Right lung (tissue), 10 donors: ENCODE measurements around the gene PRAMEF25. TPM values are rescaled to one million over a fixed set of nuclear protein-coding genes. Genes with fewer than 3 reads are reported as not detected.
"Not testable (repeated sequence)": the region's sequence is repeated elsewhere in the genome, so short reads cannot be mapped to it uniquely, and the experiment has no call there.

Experiments
- DNase-seq, 2 donors: peaks; one replicate each; pipeline ENCODE4 v3.0.0-alpha.2; 2013
- long read RNA-seq, 8 donors: transcript quantifications; one replicate each; lab custom pipeline, GENCODE V29; 2026
- polyA plus RNA-seq, 5 donors: library from polyadenylated mRNA; unstranded; fragments of 120-200 nt; gene quantifications; one replicate each; pipeline versions ENCODE4 v1.2.1 to v1.2.3, GENCODE V29; 2013; ENCODE audit warnings: inconsistent platforms in 1 of 5, low replicate concordance in 1 of 5; ENCODE audit not compliant: insufficient read length in 5 of 5, insufficient read depth in 1 of 5

The PRAMEF25 gene
- polyA plus RNA-seq: not detected
- long read RNA-seq, donor 1: 0 reads
- long read RNA-seq, donor 2: 0 reads
- long read RNA-seq, donor 3: 0 reads
- long read RNA-seq, donor 4: 0 reads
- long read RNA-seq, donor 5: 0 reads
- long read RNA-seq, donor 6: 0 reads
- long read RNA-seq, donor 7: 0 reads
- long read RNA-seq, donor 8: 0 reads

- not testable (repeated sequence) for DNase-seq
Observed at GRCh38 chr1:13070474-13070873, at the start of gene PRAMEF25. PRAMEF25 (plus strand) TSS chr1:13070774; CDS start chr1:13073694, 2,920 bp downstream.

DNA sequence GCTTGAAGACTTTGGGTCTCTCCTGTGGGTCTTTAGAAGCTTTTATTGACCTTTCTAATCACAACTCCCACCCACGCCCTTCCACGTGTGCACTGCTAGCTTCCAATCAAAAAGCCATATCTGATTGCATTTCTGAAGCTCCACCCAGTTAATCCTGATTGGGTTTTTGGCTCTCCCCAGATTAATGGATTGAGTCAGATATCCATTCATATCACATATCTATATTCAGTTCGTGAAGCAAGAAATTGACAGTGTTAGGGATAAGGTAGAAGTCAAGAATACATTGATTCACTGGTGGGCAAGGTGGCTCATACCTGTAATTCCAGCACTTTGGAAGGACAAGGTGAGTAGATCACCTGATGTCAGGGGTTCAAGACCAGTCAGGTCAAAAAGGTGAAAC, 14.1 kb upstream of the PRAMEF25 start, which contains the start of gene PRAMEF27:
TSS of gene PRAMEF27 (minus strand) at position 101 of the 400 bp plus-strand sequence. CDS start 2,916 bp downstream, outside the sequence.
- not testable (repeated sequence) for DNase-seq

DNA sequence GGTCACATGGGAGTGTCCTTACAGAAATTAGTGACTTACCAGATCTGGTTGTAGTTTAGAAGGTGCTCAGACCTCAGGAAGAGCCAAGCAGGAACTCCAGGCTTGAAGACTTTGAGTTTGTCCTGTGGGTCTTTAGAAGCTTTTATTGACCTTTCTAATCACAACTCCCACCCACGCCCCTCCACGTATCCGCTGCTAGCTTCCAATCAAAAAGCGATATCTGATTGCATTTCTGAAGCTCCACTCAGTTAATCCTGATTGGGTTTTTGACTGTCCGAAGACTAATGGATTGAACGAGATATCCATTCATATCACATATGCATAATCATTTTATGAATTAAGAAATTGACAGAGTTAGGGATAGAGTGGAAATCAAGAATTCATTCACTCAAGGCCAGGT, 46.2 kb downstream of the PRAMEF25 start, which contains the start of gene HNRNPCL2:
TSS of gene HNRNPCL2 (minus strand) at position 101 of the 400 bp plus-strand sequence. CDS start 454 bp downstream, outside the sequence.
- not testable (repeated sequence) for DNase-seq

Other genes starting within 250 kb of the PRAMEF25 start
- gene PRAMEF11, start 239.4 kb upstream of the PRAMEF25 start, polyA plus RNA-seq: not detected
- under 1 TPM in 3 of 5 donors, not detected in 2; 0.15 to 0.28 (median 0.23) TPM for gene HNRNPCL1, start 222.1 kb upstream of the PRAMEF25 start, polyA plus RNA-seq
- not detected for gene PRAMEF2, start 213.7 kb upstream of the PRAMEF25 start, polyA plus RNA-seq
- gene PRAMEF4, start 184.6 kb upstream of the PRAMEF25 start, polyA plus RNA-seq: not detected
- not detected for gene PRAMEF10, start 172.5 kb upstream of the PRAMEF25 start, polyA plus RNA-seq
- not detected for gene PRAMEF7, start 154.2 kb upstream of the PRAMEF25 start, polyA plus RNA-seq
- not detected for gene PRAMEF6, start 123.2 kb upstream of the PRAMEF25 start, polyA plus RNA-seq
- gene PRAMEF27, start 14.2 kb upstream of the PRAMEF25 start, polyA plus RNA-seq: not detected
- not detected for gene HNRNPCL3, start 10.0 kb upstream of the PRAMEF25 start, polyA plus RNA-seq
- gene HNRNPCL2, start 46.1 kb downstream of the PRAMEF25 start, polyA plus RNA-seq: under 1 TPM in 4 of 5 donors, not detected in 1; 0.16 to 0.26 (median 0.23) TPM
- not detected for gene PRAMEF26, start 85.2 kb downstream of the PRAMEF25 start, polyA plus RNA-seq
- under 1 TPM in 2 of 5 donors, not detected in 3; 0.28 to 0.38 TPM for gene HNRNPCL4, start 94.9 kb downstream of the PRAMEF25 start, polyA plus RNA-seq
- not detected for gene PRAMEF9, start 101.1 kb downstream of the PRAMEF25 start, polyA plus RNA-seq
- not detected for gene PRAMEF13, start 130.6 kb downstream of the PRAMEF25 start, polyA plus RNA-seq
- gene PRAMEF18, start 155.4 kb downstream of the PRAMEF25 start, polyA plus RNA-seq: not detected
- gene PRAMEF5, start 183.4 kb downstream of the PRAMEF25 start, polyA plus RNA-seq: not detected
- gene PRAMEF8, start 214.4 kb downstream of the PRAMEF25 start, polyA plus RNA-seq: not detected
- not detected for gene PRAMEF33, start 232.8 kb downstream of the PRAMEF25 start, polyA plus RNA-seq
- not detected for gene PRAMEF15, start 244.8 kb downstream of the PRAMEF25 start, polyA plus RNA-seq